DOHH2 (cell line): ENCODE measurements around the gene AP1S3.
"Not testable (repeated sequence)": the region's sequence is repeated elsewhere in the genome, so short reads cannot be mapped to it uniquely, and the experiment has no call there.

Experiments used
- H3F3A ChIP-seq: fragments of 200-600 bp; sonication (generic), shearing (Covaris generic); 2 replicates; pipeline ENCODE4 v1.6.0; 2016; ENCODE audit warnings: antibody characterized with exemption, mild to moderate bottlenecking; ENCODE audit not compliant: control insufficient read depth, insufficient read depth
- H3K27ac ChIP-seq: fragments of 200-600 bp; sonication (generic); 2 replicates; pipeline ENCODE4 v1.5.1; 2014; ENCODE audit warnings: low read depth, mild to moderate bottlenecking, low read length, moderate library complexity
- H3K27me3 ChIP-seq: fragments of 200-600 bp; sonication (generic); 2 replicates; pipeline ENCODE4 v1.6.1; 2014; ENCODE audit warnings: mild to moderate bottlenecking, low read length, mixed read lengths; ENCODE audit not compliant: control insufficient read depth
- H3K36me3 ChIP-seq: fragments of 200-600 bp; sonication (generic); 2 replicates; pipeline ENCODE4 v1.6.1; 2014; ENCODE audit warnings: mild to moderate bottlenecking, low read length, moderate library complexity, mixed read lengths; ENCODE audit not compliant: control insufficient read depth
- H3K4me1 ChIP-seq: fragments of 200-600 bp; sonication (generic); 2 replicates; pipeline ENCODE4 v1.6.1; 2014; ENCODE audit warnings: mild to moderate bottlenecking, low read length, mixed read lengths; ENCODE audit not compliant: control insufficient read depth
- H3K4me2 ChIP-seq: fragments of 200-600 bp; sonication (generic); 2 replicates; pipeline ENCODE4 v1.6.0; 2014; ENCODE audit warnings: mild to moderate bottlenecking, low read length, moderate library complexity
- H3K4me3 ChIP-seq: fragments of 200-600 bp; sonication (generic); 2 replicates; pipeline ENCODE4 v1.5.1; 2014; ENCODE audit warnings: mild to moderate bottlenecking, low read length, mixed read lengths
- H3K79me2 ChIP-seq: fragments of 200-600 bp; sonication (generic); 2 replicates; pipeline ENCODE4 v1.6.1; 2014; ENCODE audit warnings: mild to moderate bottlenecking, low read length, mixed read lengths; ENCODE audit not compliant: control insufficient read depth
- H3K9me2 ChIP-seq: fragments of 200-600 bp; sonication (generic); replicated peaks from 2 replicates; pipeline ENCODE4 v1.6.1; 2014; ENCODE audit warnings: mild to moderate bottlenecking, low read length, mixed read lengths; ENCODE audit not compliant: control insufficient read depth
- H3K9me3 ChIP-seq: fragments of 200-600 bp; sonication (generic); 2 replicates; pipeline ENCODE4 v1.6.1; 2014; ENCODE audit warnings: antibody characterized with exemption, low read length, mixed read lengths; ENCODE audit not compliant: control insufficient read depth, insufficient read depth
- H4K20me1 ChIP-seq: fragments of 200-600 bp; sonication (generic); 2 replicates; pipeline ENCODE4 v1.6.0; 2014; ENCODE audit warnings: low read depth, mild to moderate bottlenecking, antibody characterized with exemption, low read length, moderate library complexity; ENCODE audit not compliant: control insufficient read depth, insufficient read depth
- CTCF ChIP-seq: fragments of 200-600 bp; sonication (generic); IDR thresholded peaks from one replicate; pipeline ENCODE4 v1.5.1; 2014; ENCODE audit warnings: antibody characterized with exemption, mild to moderate bottlenecking, low read depth, low read length; ENCODE audit not compliant: poor library complexity, severe bottlenecking
- EZH2phosphoT487 ChIP-seq: fragments of 200-600 bp; sonication (generic); IDR thresholded peaks from 2 replicates; pipeline ENCODE4 v1.6.1; 2017; ENCODE audit warnings: borderline replicate concordance, mild to moderate bottlenecking, antibody characterized with exemption, low read length, moderate library complexity, mixed read lengths

The AP1S3 gene

DNA sequence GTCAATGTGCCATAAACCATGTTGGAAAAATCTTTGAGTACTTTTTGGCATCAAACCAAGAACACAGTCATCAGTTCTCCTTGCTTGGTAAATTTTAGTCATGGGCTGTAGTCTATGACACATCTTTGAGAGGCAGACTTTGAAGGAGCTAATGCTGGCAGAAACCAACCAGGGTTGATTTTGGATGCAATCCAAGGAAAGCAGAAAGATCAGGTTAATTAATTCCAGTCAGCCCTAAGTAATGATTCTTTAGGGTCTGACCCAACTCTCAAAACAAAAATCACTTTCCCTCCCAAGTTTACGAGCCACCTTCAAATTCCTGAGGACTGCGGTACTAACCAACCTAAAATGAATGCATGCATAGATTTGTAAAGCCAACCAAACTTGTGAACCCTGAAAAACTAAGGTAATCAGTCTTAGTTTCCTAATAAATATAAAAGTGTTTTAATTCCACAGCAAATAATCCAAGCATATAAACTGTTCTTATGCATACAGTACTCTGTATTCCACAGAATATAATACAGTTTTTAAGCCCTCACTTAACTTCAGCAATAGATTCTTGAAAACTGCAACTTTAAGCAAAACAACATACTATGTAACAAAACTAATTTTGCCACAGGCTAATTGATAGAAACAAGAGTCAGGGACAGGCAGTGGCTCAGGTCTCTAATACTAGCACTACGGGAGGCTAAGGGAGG lies 22.0 kb downstream of the AP1S3 start:
- Histone ChIP-seq H3K27ac (no peak overlapping the region), H3K4me1 (peaks cover 10% of the 10 kb centered on the region), H3F3A (no peaks in the 10 kb centered on the region), H3K36me3 (no peaks in the 10 kb centered on the region), H4K20me1 (no peaks in the 10 kb centered on the region), H3K27me3 (no peaks in the 10 kb centered on the region), H3K4me2 (no peak overlapping the region), H3K79me2 (peaks cover 34% of the 10 kb centered on the region), H3K9me2 (no peaks in the 10 kb centered on the region), H3K4me3 (no peak overlapping the region), H3K9me3 (no peaks in the 10 kb centered on the region)
- no peak for TF ChIP-seq CTCF

- not testable (repeated sequence) for H3K4me3 ChIP-seq, H3K36me3 ChIP-seq, H3K9me2 ChIP-seq, H3K4me2 ChIP-seq, H4K20me1 ChIP-seq, H3K27me3 ChIP-seq, H3K9me3 ChIP-seq, H3F3A ChIP-seq, H3K27ac ChIP-seq
- peaks cover 14% of the 10 kb centered on the region for H3K4me1 ChIP-seq
- H3K79me2 ChIP-seq, result peaks cover 36% of the 10 kb centered on the region
These were observed 22.6 kb downstream of the AP1S3 start for GRCh38 chr2:223814764-223815163.

- Histone ChIP-seq H3K36me3 (no peaks in the 10 kb centered on the region), H3K79me2 (peaks cover 30% of the 10 kb centered on the region), H3K27ac (no peak overlapping the region), H3K9me2 (no peaks in the 10 kb centered on the region), H3F3A (no peaks in the 10 kb centered on the region), H3K4me2 (no peak overlapping the region), H3K4me3 (no peak overlapping the region), H3K27me3 (no peaks in the 10 kb centered on the region), H3K9me3 (no peaks in the 10 kb centered on the region), H3K4me1 (peaks cover 7% of the 10 kb centered on the region), H4K20me1 (no peaks in the 10 kb centered on the region)
- TF ChIP-seq CTCF (no peak), EZH2phosphoT487 (no peak)
These were observed 24.1 kb downstream of the AP1S3 start for GRCh38 chr2:223813329-223813728.

DNA sequence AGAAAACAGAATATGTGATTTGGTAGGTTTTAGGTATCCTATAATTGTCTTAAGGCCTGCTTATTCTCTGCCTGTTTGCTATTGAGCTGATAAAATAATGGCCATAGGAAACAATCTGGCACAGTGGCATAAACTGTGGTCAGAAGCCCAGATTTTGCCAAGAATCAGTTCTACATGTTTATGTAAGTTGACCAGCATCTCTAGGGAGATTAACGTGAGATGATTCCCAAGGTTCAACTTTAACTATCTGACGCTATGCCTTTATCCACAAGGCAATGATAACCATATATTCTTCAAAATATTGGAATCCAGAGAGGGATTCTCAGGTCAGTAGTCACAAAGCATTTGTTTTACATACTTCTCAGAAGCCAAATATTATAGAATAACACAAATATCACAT lies 25.6 kb downstream of the AP1S3 start:
- Histone ChIP-seq H3K27me3 (no peaks in the 10 kb centered on the region), H3F3A (no peaks in the 10 kb centered on the region), H3K4me1 (peaks cover 7% of the 10 kb centered on the region), H4K20me1 (no peaks in the 10 kb centered on the region), H3K79me2 (peaks cover 27% of the 10 kb centered on the region), H3K9me3 (no peaks in the 10 kb centered on the region), H3K27ac (no peak overlapping the region), H3K36me3 (no peaks in the 10 kb centered on the region), H3K4me3 (no peak overlapping the region), H3K9me2 (no peaks in the 10 kb centered on the region), H3K4me2 (no peak overlapping the region)
- TF ChIP-seq CTCF (no peak), EZH2phosphoT487 (no peak)
